SU-DHL-6 (cell line): ENCODE measurements around the gene PLD5.

Experiments used
- EZH2phosphoT487 ChIP-seq: fragments of 200-600 bp; sonication (generic), shearing (Covaris generic); conservative IDR thresholded peaks from 2 replicates; pipeline ENCODE4 v1.6.1; 2018; ENCODE audit warnings: mild to moderate bottlenecking, antibody characterized with exemption, low read length, moderate library complexity, mixed read lengths
- TF ChIP-seq, protein P1 (sequence below): fragments of 200-600 bp; sonication (generic); IDR thresholded peaks from one replicate; pipeline ENCODE4 v1.5.1; 2017; ENCODE audit warnings: antibody characterized with exemption, mild to moderate bottlenecking, low read length, moderate library complexity; ENCODE audit not compliant: insufficient read depth, poor library complexity, severe bottlenecking

DNA sequence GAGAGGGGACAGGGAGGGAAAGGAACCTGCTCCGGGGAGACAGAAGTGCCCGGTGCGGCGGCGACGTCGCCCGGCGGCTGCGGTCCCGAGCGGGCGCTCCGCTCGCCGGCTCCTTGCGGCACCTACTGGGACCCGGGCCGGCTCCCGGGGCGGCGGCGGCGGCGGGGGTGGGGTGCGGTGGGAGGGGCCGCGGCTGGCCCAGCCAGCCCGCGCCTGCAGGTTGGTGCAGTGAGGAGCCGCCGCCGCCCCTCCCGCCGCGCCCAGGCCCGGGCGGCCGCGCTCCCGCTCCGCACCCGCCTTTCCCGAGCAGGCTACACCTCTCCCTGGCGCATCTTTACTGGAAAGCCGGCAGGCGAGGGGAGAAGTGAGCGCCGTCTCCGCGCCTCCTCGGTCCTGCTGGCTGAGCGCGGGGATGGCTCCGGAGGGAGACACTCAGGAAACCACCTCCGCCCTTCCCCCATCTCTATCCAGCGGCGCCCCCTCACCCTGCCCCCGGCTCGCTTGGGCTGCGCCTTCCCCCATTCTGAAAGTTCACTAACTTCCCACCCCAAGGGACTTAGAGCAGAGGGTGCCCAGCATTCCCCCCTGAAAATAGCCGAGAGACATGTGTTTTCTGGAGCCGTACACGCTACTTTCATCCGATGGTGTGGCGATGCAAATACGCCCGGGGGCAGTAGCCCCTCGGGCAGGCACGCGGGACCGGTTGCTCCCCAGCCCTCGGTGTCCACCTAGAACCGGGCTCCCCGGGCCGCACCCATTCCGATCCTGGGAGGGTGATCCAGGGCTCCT is at the start of gene PLD5:
- TF ChIP-seq, protein P1, sequence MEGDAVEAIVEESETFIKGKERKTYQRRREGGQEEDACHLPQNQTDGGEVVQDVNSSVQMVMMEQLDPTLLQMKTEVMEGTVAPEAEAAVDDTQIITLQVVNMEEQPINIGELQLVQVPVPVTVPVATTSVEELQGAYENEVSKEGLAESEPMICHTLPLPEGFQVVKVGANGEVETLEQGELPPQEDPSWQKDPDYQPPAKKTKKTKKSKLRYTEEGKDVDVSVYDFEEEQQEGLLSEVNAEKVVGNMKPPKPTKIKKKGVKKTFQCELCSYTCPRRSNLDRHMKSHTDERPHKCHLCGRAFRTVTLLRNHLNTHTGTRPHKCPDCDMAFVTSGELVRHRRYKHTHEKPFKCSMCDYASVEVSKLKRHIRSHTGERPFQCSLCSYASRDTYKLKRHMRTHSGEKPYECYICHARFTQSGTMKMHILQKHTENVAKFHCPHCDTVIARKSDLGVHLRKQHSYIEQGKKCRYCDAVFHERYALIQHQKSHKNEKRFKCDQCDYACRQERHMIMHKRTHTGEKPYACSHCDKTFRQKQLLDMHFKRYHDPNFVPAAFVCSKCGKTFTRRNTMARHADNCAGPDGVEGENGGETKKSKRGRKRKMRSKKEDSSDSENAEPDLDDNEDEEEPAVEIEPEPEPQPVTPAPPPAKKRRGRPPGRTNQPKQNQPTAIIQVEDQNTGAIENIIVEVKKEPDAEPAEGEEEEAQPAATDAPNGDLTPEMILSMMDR, result no peak
- no peak for TF ChIP-seq EZH2phosphoT487
